ENCODE results near the gene KDM5B.
"Not testable (repeated sequence)": the region's sequence is repeated elsewhere in the genome, so short reads cannot be mapped to it uniquely, and the experiment has no call there.

Gene KDM5B

DNA sequence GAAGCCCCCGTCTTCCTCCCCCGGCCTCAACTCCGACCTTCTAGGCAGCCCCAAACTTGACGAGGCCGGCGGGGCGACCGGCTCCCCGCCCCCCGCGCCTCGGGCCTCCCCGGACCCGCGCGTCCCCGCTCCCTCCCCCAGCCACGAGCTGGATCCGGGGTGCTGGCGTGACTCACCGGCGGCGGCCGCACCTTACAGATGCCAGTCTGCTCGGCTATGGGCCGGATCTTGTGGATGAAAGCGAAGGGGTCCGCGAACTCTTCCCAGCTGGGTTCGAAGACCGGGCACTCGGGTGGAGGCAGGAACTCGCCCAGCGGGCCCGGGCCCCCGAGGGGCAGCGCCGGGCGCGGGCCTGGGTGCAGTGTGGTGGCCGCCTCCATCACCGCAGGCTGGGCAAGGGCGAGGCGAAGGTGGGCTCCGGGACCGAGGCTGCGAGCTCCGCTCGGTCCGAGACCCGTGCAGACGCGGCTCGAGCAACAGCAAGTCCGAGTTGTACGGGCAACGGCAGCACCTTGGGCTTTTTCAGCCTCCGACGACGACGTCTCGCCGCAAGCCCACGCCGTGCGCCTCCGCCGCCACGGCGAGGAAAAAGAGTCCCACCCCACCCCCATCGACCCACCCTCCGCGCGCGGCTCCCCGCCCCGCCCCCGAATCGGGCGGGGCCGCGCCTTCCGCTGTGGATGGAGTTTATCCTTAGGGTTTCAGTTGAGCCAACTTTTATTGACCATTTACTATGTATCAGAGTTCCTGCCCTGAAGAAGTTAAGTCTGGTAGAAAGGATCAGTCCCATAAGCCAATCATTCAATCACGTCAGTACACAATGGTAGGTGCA lies at the start of gene KDM5B:
Gene KDM5B (minus strand): TSS at position 496 of the 832 bp plus-strand sequence. CDS start 116 bp downstream, at position 380.
- peak; percentile 84 for DNase-seq

DNA sequence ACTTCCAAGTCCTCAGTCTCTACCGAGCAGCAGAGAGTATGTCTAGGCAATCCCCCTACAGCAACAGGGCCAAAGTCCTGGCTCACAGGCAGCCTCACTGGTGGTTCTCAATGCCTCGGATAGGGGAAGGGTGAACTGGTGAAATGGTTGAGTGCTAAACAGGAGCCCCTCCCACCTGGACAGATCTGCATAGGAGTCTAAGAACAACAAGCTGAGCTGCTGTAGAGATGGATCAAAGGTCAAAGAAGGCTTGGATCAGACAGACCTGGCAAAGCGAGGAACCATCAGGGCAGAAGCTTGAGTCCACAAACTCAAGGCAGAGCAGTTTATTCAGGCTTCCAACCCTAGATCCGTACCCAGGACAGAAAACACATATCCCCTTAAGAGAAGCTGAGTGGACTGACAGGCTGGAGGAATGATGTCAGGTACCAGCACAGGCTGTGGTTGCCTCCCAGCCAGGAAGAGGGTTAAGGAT lies 49.0 kb upstream of the KDM5B start:
- no peak for DNase-seq

DNA sequence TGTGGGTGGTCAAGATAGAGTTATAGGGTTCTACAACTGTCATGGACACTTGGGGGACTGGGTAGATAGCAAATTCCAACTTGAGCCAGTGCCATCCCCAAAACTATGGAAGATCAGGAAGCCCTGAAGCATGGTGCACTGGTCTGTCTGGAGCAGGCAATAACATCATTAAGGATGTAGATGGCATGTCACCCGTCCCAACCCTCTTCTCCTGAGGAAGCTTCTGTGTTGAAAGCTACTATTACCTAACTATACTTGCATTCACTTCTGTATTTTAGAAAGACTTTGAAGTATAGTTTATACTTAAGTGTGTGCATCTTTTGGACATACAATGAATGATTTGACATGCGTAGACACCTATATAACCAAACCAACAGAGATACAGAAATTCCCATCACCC lies 47.8 kb upstream of the KDM5B start:
- DNase-seq, result no peak

DNA sequence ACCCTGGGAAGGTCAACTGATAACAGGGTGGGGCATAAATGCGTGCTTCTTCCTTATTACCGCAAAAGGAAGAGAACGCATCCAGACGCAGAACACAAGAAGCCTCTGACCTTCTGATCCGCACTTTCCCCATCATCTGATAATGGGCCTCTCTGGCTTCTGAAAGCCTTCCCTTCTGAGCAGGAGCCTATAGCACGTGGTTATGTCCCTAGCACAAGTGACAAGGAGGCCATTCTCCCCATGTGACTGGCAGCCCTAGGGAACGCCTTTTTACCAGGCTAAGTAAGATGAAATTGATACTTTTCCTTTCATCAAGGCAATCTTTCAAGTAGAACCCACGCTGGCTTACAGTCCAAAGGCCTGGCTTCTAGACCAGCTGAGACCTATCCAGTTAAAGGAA lies 46.6 kb upstream of the KDM5B start:
- DNase-seq, result no peak

DNA sequence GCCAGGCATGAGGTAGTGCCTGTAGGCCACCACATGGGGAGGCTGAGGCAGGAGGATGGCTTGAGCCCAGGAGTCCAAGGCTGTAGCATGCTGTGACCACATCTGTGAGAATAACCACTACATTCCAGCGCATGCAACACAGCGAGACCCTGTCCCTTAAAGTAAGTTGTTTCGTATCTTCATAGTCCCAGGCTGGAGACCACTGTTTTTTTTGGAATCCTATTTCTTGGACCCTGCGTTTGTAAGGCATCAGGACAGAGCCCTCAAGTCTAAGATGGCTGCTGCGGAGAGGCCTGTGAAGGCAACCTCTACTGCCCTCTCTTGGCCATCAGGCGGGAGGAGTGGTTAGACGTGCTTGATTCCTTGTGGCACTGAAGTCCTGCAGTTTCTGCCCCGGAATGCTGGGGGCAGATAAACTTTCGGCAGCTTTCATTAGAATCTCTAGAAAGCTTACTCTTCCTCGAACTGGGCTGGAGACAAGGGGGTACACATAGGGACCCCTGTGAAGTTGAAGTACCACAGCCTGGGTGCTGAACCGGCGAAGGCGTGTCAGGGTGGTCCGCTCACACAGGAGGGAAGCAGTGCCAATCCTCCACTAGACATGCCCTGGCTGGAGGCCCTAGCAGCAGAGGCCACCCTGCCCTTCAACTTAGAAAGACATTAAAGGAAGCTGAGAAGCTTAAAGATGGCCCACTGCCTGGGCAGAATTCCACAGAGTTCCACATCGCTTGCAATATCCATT lies 44.1 kb upstream of the KDM5B start:
- DNase-seq, result peak; percentile 65

DNA sequence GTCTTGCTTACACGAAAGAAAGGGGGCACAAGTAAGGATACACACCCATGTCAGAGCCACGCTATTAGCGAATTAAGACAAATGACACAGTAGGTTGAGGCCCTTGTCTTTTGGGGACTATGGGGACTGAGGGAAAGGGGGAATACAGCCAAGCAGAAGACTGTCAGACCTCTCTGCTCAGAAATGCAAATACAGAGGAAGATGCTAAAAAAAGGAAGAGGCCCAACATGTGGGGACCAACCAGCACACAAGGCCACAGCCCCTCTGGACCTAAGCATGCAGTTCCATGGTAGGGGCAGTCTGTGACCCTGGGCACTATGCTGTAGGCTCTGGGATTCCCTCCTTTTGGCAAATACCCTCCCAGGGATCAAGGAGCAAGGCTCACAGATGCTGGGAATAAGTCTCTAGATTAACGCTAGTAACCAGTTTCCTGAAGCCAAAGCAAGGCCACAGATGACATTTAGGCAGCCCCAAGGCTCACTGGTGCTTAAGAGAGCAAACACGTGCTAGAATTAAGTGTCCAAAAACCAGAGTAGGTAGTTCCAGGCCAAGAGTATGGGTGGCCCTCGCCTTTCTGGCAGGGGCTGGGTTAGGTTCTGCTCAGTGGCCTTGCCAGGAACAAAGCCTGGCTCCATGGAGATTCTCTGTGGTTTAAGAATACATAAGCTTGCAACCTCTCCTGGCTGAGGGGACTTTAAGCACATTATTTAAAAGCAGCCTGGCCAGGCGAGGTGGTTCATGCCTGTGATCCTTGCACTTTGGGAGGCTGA lies 42.6 kb upstream of the KDM5B start:
- no peak for DNase-seq

DNA sequence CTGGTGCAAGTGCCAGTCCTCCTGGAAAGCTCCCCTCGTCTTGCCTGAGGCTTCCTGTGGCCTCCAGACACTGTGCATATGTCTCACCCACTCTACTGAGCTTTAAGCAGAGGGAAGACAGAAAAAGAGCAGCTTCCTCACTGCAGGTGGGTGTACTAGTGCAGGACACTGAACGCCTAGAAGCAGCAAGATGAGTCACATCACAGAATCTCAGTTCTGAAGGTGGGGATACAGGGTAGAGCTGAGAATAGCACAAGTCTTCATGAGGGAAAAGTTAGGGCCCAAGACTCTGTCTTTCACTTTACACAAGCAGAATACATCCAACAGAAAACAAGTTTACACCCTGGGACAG lies 39.9 kb upstream of the KDM5B start:
- DNase-seq, result no peak

DNA sequence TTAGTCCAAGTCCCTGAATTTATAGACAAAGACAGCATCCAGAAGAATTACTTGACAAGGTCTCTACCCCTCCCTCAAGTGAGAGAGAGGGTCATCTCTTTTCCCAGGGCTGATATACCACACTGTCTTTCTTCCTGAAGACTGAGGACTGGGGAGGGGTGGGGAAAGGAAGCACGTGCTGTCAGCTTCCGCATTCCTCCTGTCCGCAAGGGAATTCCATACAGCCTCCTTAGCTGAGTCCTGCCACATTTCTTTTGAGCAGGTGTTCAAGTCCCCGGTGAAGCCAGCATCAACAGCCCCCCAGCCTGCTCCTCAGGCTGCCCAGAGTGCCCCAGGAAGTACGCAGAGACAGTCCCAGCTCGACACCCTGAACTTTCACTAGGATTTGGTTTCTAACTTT lies 36.7 kb upstream of the KDM5B start:
- no peak for DNase-seq

DNA sequence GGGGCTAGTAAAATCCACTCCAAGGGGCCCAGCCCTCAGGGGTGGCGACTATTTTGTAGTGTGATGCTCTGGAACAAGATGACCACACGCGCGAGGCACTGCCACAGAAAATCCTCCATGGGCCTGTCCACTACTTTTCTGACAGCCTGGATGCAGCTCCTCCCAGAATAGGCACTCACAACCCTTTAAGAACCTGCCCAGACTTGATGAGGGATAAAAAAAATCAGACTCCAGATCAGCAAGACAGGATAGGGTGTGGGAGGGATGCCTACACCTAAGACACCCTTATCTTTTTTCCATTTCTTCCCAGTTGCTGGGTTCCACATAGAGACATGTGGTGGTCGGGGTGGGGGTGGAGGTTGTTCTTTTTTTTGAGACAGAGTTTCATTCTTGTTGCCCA lies 36.0 kb upstream of the KDM5B start:
- no peak for DNase-seq

DNA sequence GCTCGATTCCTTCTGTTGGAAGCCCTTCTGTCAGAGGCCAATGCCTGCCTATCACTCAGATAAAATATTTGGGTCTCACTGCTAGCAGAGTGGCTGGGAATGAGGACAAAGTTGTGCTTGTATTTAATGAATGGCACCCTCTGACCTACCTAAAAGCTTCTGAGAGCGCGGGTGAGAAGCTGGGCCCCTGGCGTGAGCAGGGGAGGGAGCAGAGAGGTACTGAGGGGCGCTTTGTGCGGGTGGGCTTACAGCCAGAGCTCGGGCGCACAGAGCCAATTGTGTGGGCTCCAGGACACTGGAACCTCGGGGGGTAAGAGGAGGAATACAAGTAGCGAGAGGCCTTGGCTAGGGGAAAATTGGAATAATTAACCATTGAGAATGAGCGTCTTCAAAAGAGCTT lies 34.9 kb upstream of the KDM5B start:
- no peak for DNase-seq

DNA sequence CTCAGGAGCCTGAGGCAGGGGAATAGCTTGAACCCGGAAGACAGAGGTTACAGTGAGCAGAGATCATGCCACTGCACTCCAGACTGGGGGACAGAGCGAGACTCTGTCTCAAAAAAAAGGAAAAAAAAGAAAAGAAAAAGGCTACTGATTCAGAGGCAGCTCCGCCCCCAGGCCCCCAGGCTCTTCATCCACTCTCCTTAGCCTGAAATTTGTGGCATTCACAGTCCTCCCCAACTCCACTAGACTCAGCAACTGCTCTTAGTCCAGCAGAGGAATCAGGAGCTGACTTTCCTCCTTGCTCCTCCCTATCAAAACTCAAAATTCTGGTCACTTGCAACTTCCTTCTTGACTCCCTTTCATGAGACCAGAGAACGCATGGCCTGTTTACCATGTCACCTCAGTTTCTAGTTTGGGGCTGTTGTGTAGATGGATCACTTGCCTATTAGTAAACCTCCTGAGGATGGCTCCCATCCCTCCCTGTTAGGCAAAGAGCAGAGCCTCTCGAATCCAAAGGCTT lies 29.6 kb upstream of the KDM5B start:
- DNase-seq, result no peak

DNA sequence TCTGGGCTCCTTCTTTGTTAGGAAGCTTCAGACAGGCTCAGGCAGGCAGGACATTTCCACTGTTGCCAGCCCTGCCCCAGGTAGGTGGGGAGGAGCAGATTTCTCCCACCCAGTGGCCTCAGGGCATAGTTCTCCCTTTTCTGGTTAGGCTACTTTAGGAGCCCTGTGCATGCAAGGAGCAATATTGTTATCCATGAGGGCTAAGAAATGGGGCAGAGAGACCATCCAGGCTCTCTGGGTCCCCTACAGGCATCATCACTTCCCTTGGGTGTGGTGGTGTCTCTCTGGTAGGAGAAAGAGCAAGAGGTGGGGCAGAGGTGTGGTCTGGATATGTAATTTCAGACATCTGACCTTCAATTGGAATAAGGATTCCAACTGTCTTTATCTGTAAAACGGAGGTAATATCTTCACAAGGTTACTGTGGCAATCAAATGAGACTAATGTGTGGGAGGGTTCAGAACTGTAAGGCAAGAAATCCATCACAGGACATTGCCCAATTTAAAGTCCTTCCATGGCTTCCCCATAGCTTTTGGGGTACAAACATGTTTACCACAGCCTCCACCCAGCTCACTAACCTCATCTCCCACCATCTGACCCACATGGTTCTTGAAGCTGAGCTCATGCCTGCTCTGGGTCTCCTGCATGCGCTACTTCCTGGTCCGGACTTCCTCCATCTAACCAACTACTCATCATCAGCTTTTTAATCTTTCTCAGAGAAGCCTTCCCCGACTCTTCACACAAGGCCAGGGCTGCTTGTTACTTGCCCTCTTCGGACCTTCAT lies 28.6 kb upstream of the KDM5B start:
- no peak for DNase-seq

DNA sequence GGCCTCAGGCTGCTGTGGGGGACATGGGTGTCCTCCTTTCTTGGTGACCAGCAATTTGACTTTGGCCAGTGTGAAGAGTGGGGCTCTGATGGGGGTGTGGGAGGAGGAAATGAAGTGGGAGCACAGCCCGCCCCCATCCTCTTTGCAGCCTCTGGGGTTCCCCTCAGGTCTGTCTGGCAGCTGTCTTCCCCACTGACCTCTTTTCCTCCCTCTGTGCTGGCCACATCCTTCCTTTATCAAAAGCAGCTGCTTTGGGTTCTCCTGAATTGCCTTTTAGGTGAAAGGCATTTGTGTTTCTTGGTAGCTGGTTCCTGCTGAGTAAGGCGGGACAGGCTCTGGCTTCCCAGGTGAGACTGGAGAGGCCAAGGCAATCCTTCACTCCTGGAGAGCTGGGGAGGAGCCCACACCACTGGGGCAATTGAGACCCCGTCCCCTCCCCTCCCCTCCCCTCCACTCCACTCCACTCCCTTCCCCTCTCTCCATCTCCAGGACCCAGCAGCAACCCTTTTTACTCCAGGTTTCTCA lies 27.4 kb upstream of the KDM5B start:
- DNase-seq, result no peak

DNA sequence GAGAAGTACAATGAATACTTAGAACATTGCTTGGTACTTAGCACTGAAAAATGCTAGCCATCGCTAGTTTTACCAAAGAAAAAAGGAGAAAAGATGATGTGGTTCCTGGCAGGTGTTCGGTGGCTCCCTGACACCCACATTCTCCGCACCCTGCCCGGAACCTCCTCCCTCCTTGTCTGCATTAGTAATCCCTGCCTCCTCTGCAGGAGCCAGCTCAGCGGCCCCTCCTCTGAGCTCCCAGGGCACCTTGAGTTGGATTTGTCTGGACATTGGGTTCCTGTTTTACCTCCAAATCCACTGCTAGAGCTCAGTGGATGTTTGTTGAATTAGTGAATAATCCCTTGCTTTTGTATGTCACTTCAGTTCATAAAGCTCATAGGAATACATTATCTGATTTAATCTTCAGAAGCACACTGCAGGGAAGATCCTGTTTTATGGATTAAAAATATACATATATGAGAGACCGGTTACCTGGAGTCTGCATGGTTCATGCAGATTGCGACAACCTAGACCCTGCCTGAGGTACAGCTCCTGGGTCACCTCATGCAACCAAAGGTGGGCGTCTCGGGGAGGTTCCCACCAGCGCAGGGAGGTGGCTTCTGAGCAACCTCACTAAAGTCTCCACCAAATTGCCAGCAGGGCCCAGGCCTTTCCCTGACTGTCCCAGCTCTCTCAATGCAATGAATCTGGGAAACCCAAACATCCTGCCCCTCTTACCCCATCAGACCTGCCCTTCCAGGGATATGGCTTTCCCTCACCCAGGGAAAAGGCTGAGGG lies 26.7 kb upstream of the KDM5B start:
- DNase-seq, result no peak

DNA sequence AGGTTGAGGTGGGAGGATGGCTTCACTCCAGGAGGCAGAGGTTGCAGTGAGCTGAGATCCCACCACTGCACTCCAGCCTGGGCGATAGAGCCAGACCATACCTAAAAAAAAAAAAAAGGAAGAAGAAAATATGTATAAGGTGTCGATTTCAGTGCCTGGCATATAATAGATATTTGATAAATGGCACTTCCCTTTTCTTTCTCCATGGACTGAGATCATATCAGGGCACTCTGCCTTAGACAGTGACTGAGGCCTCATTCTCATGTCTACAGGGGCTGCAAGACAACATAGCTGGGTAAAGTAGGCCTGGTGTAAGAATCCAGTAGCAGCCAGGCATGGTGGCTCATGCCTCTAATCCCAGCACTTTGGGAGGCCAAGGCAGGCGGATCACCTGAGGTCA lies 23.7 kb upstream of the KDM5B start:
- no peak for DNase-seq

DNA sequence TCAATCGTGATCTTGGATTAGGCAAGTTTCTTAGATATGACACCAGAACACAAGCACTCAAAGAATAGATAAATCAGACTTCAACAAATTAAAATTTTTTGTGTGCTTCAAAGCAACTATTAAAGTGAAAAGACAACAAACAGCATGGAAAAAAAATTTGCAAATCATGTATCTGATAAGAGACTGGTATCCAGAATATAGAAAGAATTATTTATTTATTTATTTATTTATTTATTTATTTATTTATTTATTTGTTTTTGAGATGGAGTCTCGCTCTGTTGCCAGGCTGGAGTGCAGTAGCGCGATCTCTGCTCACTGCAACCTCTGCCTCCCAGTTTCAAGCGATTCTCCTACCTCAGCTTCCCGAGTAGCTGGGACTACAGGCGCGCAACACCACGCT lies 21.0 kb upstream of the KDM5B start:
- DNase-seq, result not testable (repeated sequence)

DNA sequence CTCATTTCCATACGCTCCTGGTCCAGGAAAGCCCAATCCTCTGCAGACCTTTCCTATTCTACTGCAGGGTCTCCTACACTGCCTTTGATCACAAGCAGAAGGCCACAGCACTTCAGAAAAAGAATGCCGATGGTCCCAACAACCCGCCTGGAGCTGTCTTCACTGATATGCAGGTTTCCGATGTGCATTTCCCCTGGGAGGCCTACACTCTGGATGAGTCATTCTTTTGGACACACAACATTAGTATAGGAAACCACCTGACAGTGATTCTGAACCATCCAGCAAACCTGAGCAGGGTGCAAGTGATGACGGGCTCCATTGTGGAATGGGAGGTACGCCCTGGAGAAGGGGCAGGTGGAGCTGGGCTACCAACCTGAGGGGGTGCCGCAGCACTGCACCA lies 17.5 kb upstream of the KDM5B start:
- DNase-seq, result peak; percentile 21

DNA sequence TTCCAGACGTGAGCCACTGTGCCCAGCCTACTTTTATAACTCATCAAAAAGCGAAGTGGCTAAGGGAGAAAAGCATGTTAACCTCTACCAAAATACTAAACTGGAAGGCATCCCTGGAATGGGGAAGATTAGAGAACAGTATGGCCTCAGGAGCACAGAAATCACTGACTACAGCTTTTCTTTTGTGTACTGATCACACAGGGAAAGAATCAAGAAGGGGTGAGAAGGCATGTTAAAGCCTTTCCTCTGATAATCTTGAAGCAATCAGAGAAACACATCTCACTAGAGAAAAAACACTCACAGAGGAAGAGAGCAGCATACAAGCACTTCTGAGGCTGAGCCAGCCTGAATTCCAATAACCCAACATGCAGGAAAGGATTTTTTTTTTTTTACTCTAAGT lies 13.2 kb upstream of the KDM5B start:
- DNase-seq, result no peak

DNA sequence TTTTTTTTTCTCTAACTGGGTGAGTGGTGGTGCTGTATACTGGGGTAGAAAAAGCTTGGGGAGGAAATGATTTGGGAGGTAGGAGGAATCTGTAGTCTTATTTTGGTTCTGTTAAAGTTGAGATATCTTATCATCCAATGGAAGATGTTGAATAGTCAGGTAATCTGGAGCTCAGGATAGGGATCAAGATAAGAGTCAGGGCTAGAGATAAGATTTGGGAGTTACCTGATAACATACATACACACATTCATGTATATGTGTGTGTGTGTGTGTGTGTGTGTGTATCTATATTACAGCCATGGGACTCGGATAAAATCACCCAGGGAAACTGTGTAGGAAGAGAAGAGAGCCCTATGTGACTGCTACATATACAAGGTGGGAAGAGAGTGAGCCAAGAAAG lies 10.6 kb upstream of the KDM5B start:
- no peak for DNase-seq

DNA sequence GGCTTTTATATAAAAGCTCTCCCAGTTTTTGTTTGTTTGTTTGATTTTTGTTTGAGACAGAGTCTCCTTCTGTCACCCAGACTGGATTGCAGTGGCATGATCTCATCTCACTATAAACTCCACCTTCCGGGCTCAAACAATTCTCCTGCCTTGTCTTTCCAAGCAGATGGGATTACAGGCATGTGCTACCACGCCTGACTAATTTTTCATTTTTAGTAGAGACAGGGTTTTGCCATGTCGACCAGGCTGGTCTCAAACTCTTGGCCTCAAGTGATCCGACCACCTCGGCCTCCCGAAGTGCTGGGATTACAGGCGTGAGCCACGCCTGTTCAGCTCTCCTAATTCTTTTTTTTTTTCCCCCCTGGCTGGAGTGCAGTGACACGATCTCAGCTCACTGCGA lies 6.9 kb upstream of the KDM5B start:
- DNase-seq, result peak; percentile 39

All from DMS53 (cell line).